Right atrium auricular region (tissue), 2 donors: ENCODE results near the gene MEGF10. TPM values are rescaled to one million over a fixed set of nuclear protein-coding genes. Genes with fewer than 3 reads are reported as not detected.

Experiments
- DNase-seq: peaks from one replicate; pipeline ENCODE4 v3.0.0-alpha.2; 2019; ENCODE audit warnings: low spot score
- H3K27ac ChIP-seq, 2 donors: fragments of 200-600 bp; sonication (generic); 1 replicate in 1 of 2; 2 replicates in 1 of 2; pipeline ENCODE4 v1.5.1; 2016 to 2019
- H3K27me3 ChIP-seq, 2 donors: fragments of 200-600 bp; sonication (generic); one replicate each; pipeline versions ENCODE4 v1.5.1 to v1.6.0; 2017 to 2019
- H3K36me3 ChIP-seq: fragments of 200-600 bp; sonication (generic); one replicate; pipeline ENCODE4 v1.5.1; 2016
- H3K4me1 ChIP-seq, 2 donors: fragments of 200-600 bp; sonication (generic); one replicate each; pipeline versions ENCODE4 v1.5.1 to v1.6.0; 2017 to 2019
- H3K4me3 ChIP-seq, 2 donors: fragments of 200-600 bp; sonication (generic); 1 replicate in 1 of 2; 2 replicates in 1 of 2; pipeline ENCODE4 v1.5.1; 2017 to 2019; ENCODE audit warnings: mild to moderate bottlenecking in 1 of 2, moderate library complexity in 1 of 2
- H3K9me3 ChIP-seq, 2 donors: fragments of 200-600 bp; sonication (generic); one replicate each; pipeline ENCODE4 v1.5.1; 2019
- CTCF ChIP-seq, 2 donors: fragments of 200-600 bp; sonication (generic); IDR thresholded peaks; one replicate each; pipeline ENCODE4 v1.5.1; 2019; ENCODE audit warnings: antibody characterized with exemption in 2 of 2
- total RNA-seq, 2 donors: library from RNA; depleted of rRNA; stranded (reverse); fragments of >200 nt; gene quantifications; one replicate each; pipeline ENCODE4 v1.1.0, GENCODE V29; 2016

Gene MEGF10
- total RNA-seq, 2 donors from 2014 or later = 0.71 to 3.0 TPM

- H3K27ac ChIP-seq = no peak overlapping the region
- H3K9me3 ChIP-seq = no peaks in the 10 kb centered on the region
- no peak for DNase-seq
- TF ChIP-seq CTCF (IDR thresholded peaks at IDR 0.05) = no peak
- no peaks in the 10 kb centered on the region for H3K4me1 ChIP-seq
- H3K36me3 ChIP-seq = no peaks in the 10 kb centered on the region
- H3K4me3 ChIP-seq = no peak overlapping the region
- H3K27me3 ChIP-seq = no peaks in the 10 kb centered on the region
These were observed 36.6 kb downstream of the MEGF10 start for GRCh38 chr5:127326976-127327755.

- DNase-seq = no peak
- H3K27me3 ChIP-seq = no peaks in the 10 kb centered on the region
- no peak overlapping the region for H3K27ac ChIP-seq
- no peaks in the 10 kb centered on the region for H3K4me1 ChIP-seq
- no peak overlapping the region for H3K4me3 ChIP-seq
- no peak for TF ChIP-seq CTCF (IDR thresholded peaks at IDR 0.05)
- no peaks in the 10 kb centered on the region for H3K36me3 ChIP-seq
- no peaks in the 10 kb centered on the region for H3K9me3 ChIP-seq
These were observed 39.5 kb downstream of the MEGF10 start for GRCh38 chr5:127330116-127330515.

GRCh38 chr5:127331890-127332649 is 41.5 kb downstream of the MEGF10 start:
- Histone ChIP-seq H3K27ac (no peak overlapping the region), H3K27me3 (no peaks in the 10 kb centered on the region), H3K36me3 (no peaks in the 10 kb centered on the region), H3K4me3 (no peak overlapping the region), H3K4me1 (no peaks in the 10 kb centered on the region), H3K9me3 (no peaks in the 10 kb centered on the region)
- TF ChIP-seq CTCF (IDR thresholded peaks at IDR 0.05) = no peak
- DNase-seq = no peak

- Histone ChIP-seq H3K9me3 (no peaks in the 10 kb centered on the region), H3K27me3 (no peaks in the 10 kb centered on the region)
These were observed 42.9 kb downstream of the MEGF10 start for GRCh38 chr5:127333483-127333882.

GRCh38 chr5:127335381-127335780 is 44.8 kb downstream of the MEGF10 start:
- H3K4me1 ChIP-seq = no peaks in the 10 kb centered on the region
- no peak for DNase-seq

More at GRCh38 chr5:127333483-127333882, 42.9 kb downstream of the MEGF10 start:
- H3K4me3 ChIP-seq = no peak overlapping the region
- H3K36me3 ChIP-seq = no peaks in the 10 kb centered on the region
- H3K27ac ChIP-seq = no peak overlapping the region
- DNase-seq = no peak
- no peak for TF ChIP-seq CTCF (IDR thresholded peaks at IDR 0.05)
- no peaks in the 10 kb centered on the region for H3K4me1 ChIP-seq

More at GRCh38 chr5:127335381-127335780, 44.8 kb downstream of the MEGF10 start:
- no peaks in the 10 kb centered on the region for H3K36me3 ChIP-seq
- H3K27ac ChIP-seq = no peak overlapping the region
- no peaks in the 10 kb centered on the region for H3K9me3 ChIP-seq
- TF ChIP-seq CTCF (IDR thresholded peaks at IDR 0.05) = no peak
- no peaks in the 10 kb centered on the region for H3K27me3 ChIP-seq
- H3K4me3 ChIP-seq = no peak overlapping the region
